Skeletal muscle cell (primary cell): Measurements from ENCODE around the gene RRP9.
"Not testable (repeated sequence)": the region's sequence is repeated elsewhere in the genome, so short reads cannot be mapped to it uniquely, and the experiment has no call there.

Experiments used
- DNase-seq: peaks from one replicate; pipeline ENCODE4 v3.0.0-alpha.2; 2010; ENCODE audit warnings: low read depth
- H3K4me3 ChIP-seq: 2 replicates; pipeline ENCODE4 v1.5.1; 2011; ENCODE audit warnings: low read depth, mild to moderate bottlenecking, control low read depth, low read length, moderate library complexity

The RRP9 gene, protein sequence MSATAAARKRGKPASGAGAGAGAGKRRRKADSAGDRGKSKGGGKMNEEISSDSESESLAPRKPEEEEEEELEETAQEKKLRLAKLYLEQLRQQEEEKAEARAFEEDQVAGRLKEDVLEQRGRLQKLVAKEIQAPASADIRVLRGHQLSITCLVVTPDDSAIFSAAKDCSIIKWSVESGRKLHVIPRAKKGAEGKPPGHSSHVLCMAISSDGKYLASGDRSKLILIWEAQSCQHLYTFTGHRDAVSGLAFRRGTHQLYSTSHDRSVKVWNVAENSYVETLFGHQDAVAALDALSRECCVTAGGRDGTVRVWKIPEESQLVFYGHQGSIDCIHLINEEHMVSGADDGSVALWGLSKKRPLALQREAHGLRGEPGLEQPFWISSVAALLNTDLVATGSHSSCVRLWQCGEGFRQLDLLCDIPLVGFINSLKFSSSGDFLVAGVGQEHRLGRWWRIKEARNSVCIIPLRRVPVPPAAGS

DNA sequence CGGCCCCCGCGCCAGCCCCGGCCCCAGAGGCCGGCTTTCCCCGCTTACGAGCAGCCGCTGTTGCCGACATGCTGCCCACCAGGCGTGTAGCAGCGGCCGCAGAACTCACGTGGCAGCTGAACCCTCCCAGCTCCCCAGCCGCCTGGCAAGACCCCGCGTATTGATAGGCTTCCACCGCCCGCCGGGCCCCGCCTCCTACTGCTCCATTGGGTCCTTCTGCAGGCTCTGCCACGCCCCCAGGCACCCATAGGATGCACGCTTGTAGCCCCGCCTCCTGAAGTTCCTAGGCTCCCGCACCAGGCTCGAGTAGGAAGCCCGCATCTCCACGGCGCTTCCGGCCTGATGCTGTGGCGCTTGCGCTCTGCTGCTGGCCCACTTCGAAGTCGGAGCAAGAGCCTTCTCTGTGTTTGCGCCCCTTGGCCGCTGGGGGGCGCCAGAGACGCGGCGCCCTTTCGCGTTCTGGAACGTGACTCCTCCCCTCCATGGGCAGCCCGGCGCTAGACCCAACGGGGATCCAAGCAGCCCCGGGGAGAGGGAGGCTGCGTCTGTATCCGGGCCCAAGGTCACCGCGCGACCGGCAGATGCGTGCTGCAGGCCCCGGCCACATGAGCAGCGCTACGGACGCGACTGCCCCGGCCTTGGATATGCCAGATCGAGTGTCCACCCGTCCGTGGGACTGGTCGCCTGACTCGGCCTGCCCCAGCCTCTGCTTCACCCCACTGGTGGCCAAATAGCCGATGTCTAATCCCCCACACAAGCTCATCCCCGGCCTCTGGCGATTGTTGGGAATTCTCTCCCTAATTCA, at the start of gene RRP9, which contains the start of gene PARP3:
Gene RRP9, minus strand, starts transcription at position 107 of the 805 bp plus-strand sequence. Its CDS starts 37 bp downstream, at position 70.
Gene PARP3, plus strand, starts transcription at position 566 of the 805 bp plus-strand sequence. CDS start 993 bp downstream, outside the sequence.
- H3K4me3 ChIP-seq: peak within 1 kb of the TSS; percentile 97
- peak; percentile 100 for DNase-seq

GRCh38 chr3:51990501-51990971, 48.8 kb upstream of the RRP9 start:
- not testable (repeated sequence) for DNase-seq, H3K4me3 ChIP-seq

- DNase-seq: no peak
- H3K4me3 ChIP-seq: no peak overlapping the region
These were observed 46.8 kb upstream of the RRP9 start for GRCh38 chr3:51988286-51989146.

DNA sequence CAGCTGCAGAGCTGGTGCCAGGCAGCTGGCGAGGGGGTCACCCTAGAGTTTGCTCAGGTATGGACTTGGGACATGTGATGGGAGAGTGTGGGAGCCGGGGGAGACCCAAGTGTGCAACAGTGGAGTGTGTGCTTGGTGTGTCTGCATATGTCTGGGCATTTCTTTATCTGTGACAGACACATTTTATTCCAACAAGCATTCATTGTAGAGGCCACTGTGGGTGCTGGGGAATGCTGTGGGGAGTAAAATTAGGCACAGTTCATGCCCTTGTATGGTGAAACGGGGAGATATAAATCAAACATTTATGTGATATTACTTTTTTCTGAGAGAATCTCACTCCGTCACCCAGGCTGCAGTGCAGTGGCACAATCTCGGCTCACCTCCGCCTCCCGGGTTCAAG, 45.9 kb upstream of the RRP9 start:
- no peak for DNase-seq

GRCh38 chr3:51986010-51986947, 44.6 kb upstream of the RRP9 start:
- DNase-seq: no peak
- H3K4me3 ChIP-seq: no peak overlapping the region

More for the DNA sequence above, 45.9 kb upstream of the RRP9 start:
- no peak overlapping the region for H3K4me3 ChIP-seq

DNA sequence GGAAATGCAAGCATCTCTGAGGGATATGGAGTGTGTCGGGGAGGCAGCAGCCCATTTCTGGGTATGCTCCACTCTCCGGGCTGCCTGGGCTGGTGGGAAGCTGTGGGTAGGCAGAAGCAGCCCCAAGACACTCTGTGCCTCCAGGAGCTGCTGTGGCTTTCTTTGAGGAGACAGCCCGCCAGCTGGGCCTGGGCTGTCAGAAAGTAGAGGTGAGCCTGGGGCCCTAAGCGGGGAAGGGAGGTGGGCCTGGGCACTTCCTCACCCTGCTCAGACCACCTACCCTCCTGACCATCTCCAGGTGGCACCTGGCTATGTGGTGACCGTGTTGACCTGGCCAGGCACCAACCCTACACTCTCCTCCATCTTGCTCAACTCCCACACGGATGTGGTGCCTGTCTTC, 43.4 kb upstream of the RRP9 start:
- no peak overlapping the region for H3K4me3 ChIP-seq
- DNase-seq: no peak

GRCh38 chr3:51984269-51984647, 42.6 kb upstream of the RRP9 start:
- peak overlapping the region; percentile 58 for H3K4me3 ChIP-seq
- DNase-seq: no peak

DNA sequence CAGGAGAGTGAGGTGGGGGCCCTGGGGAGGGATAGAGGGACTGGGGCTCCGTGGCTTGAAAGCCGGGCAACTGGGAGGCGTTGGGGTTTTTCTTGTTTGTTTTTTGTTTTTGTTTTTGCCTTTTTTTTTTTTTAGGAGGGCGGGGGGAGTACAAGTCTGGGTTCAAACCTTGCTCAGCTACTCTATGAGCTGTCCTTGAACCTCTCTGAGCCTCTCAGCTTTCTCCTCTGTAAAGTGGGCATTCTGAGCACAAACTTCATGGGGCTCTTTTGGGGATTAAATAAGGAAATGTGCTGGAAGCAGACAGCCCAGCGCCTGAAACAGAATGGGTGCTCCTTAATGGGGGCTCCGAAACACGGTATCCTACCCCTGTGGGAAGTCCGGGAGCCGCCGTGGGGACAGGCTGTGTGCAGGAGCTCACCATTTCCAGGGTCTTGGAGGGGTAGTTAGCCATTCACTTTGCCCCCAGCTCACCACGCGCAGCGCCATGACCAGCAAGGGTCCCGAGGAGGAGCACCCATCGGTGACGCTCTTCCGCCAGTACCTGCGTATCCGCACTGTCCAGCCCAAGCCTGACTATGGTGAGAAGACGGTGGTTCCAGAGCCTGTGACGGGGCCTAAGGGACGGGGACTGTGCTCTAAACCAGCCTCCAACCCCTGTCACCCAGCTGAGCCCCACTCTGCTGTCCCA, 42.0 kb upstream of the RRP9 start:
- peak overlapping the region; percentile 58 for H3K4me3 ChIP-seq
- DNase-seq: no peak

- DNase-seq: peak; percentile 84
- H3K4me3 ChIP-seq: peak within 1 kb of the TSS; percentile 58
These were observed 41.3 kb upstream of the RRP9 start, which contains the start of gene ACY1 for GRCh38 chr3:51982838-51983577. Gene ACY1 (plus strand): TSS chr3:51983535. CDS start chr3:51984065, 530 bp downstream.

GRCh38 chr3:51982352-51982837, 40.7 kb upstream of the RRP9 start:
- DNase-seq: no peak
- peak overlapping the region; percentile 58 for H3K4me3 ChIP-seq

GRCh38 chr3:51980253-51980652, 38.5 kb upstream of the RRP9 start:
- H3K4me3 ChIP-seq: no peak overlapping the region
- DNase-seq: no peak

DNA sequence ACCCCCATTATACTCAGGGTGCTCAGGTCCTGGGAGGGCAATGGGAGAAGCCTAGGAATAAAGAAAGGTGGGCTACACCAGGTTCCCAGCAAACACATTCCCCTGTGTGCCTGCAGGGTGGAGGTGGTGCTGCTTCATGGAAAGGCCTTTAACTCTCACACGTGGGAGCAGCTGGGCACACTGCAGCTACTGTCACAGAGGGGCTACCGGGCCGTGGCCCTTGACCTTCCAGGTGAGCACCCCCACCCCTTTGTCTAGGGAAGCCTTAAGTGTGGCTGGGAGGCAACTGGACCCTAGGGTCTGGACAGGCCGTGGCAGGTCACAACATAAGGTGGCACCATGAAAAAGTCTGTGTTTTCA, 36.4 kb upstream of the RRP9 start:
- DNase-seq: no peak
- H3K4me3 ChIP-seq: no peak overlapping the region

- H3K4me3 ChIP-seq: no peak overlapping the region
- no peak for DNase-seq
These were observed 35.9 kb upstream of the RRP9 start for GRCh38 chr3:51977446-51978142.

DNA sequence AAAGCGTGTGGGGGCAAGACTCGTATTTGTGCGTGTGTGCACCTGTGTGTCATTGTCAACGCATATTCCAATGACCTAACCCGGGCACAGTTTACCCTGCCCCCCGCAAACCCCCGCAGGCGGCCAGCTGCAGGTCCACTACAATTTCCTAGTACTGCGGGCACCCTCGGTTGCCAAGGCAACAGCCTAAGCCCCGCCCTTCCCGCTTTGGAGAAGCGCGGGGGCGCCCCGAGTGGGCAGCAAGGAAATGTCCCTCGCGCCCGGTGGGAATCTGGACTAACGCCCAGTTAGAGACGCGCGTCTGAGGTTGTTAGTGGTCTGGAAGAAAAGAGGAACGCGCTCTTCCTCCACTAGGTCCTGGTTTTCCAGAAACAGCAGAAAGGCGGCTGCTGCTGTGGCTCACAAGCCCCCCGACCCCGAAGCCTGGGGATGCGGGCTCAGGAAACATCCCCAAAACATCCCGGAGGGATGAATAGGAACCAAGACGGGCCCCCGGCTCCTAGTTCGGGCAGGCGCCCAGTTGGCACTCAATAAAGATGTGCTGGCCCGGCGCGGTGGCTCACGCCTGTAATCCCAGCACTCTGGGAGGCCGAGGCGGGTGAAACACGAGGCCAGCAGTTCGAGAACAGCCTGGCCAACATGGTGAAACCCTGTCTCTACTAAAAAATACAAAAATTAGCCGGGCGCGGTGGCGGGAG, 34.3 kb upstream of the RRP9 start:
- DNase-seq: no peak
- peak overlapping the region; percentile 86 for H3K4me3 ChIP-seq

DNA sequence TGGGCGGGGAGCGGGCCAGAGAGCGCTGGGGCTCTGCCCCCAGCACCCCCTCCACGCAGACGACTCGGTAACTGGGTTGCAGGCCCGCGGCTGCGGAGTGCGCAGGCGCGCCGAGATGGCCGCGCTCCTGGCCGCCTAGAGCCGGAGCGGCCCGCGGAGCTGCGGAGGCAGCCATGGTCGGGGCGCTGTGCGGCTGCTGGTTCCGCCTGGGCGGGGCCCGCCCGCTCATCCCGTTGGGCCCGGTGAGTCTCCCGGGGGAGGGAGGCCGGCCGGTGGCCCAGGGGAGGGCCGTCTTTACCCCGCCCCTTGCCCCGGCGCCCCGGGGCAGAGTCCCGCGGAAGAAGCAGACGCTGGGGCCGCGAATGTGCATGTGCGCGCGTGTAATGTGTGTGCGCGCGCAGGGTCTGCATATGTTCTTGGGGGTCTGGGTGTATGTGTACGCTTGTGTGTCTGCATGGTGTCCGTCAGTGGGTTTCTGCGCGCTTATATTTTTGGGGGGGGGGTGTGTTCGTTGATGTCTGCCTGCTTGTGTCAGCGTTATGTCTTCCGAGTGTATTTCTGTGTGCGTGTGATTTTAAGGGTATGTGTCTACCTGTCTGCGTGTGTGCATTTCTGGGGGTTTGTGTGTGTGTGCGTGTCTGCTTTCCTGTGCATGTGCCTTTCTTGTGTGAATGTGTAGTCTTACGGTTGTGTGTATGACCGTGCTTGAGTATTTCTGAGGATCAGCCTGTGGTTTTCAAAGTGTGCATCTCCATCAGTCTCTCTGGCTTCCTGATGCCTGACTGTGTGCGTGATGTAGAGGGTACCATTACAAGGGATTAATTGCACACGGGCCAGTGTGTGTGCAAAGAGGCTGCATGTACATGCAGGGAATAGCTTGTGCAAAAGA, 33.5 kb upstream of the RRP9 start, which contains the start of gene ABHD14A:
Gene ABHD14A, plus strand, starts transcription at position 102 of the 889 bp plus-strand sequence. Its CDS starts 72 bp downstream, at position 174.
- peak within 1 kb of the TSS; percentile 86 for H3K4me3 ChIP-seq
- no peak for DNase-seq
